Measurements from ENCODE around the gene FKBP10. TPM values are rescaled to one million over a fixed set of nuclear protein-coding genes. Genes with fewer than 3 reads are reported as not detected.

FKBP10 gene
- total RNA-seq, 1 experiment from 2014 or later, result 30.0 TPM

DNA sequence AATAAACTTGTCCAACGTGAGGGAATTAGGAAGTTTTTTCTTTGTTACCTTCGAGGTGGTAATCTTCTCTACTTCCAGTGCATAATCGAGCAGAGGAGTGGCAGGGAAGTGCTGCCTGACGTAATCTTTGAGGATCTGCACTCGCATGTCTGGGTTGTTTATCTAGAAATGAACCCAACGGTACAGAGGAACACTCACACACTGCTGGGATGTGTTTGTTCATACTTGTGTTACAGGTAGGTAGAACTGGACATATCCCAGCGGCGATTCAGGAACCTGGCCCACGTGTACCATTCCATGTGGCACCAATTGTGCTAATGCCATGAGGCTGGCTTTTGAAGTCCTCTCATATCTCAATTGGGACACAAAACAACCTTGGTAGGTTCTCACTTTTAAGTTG lies 56.6 kb downstream of the FKBP10 start:
- intact Hi-C loops (cut with micrococcal nuclease; ENCODE audit: unreplicated experiment), result no loop called here
- POLR2A ChIA-PET (ENCODE audit: low non-redundant PET), result no interaction called here

DNA sequence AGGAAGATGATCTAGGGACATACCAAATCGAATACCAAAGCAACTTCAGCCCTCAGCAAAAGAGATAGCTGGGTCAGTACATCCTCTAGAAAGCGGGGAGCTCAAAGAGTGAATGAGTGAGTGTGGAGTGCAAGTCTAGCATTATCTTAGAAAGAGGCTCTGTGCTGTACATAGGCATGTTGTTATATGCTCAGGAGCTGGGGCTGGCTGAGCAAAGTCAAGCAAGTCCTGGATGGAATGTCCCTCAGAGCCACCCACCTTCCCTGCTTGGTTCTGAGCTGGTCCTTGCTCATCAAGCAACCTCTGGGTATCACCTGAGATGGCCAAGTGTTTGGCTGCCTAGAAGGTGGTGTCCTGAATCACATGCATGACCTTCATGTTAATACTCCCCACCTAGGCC lies 57.3 kb downstream of the FKBP10 start:
- Histone ChIP-seq H3K36me3 (ENCODE audit: insufficient read depth, low read length, poor library complexity, severe bottlenecking) (peaks cover 54% of the 10 kb centered on the region), H3K9me3 (ENCODE audit: low read depth, low read length, poor library complexity, severe bottlenecking) (no peaks in the 10 kb centered on the region), H3K4me3 (ENCODE audit: low read depth, low read length, poor library complexity, severe bottlenecking) (no peak overlapping the region), H3K4me1 (ENCODE audit: insufficient read depth, low read length, poor library complexity, severe bottlenecking) (no peaks in the 10 kb centered on the region), H3K27me3 (replicated peaks; ENCODE audit: insufficient read depth, low read depth, low read length, poor library complexity) (no peaks in the 10 kb centered on the region), H3K27ac (ENCODE audit: low read depth, low read length, poor library complexity, severe bottlenecking) (no peak overlapping the region)
- CTCF ChIA-PET, result no interaction called here
- DNase-seq (ENCODE audit: low spot score), result no peak
- TF ChIP-seq, protein P1, sequence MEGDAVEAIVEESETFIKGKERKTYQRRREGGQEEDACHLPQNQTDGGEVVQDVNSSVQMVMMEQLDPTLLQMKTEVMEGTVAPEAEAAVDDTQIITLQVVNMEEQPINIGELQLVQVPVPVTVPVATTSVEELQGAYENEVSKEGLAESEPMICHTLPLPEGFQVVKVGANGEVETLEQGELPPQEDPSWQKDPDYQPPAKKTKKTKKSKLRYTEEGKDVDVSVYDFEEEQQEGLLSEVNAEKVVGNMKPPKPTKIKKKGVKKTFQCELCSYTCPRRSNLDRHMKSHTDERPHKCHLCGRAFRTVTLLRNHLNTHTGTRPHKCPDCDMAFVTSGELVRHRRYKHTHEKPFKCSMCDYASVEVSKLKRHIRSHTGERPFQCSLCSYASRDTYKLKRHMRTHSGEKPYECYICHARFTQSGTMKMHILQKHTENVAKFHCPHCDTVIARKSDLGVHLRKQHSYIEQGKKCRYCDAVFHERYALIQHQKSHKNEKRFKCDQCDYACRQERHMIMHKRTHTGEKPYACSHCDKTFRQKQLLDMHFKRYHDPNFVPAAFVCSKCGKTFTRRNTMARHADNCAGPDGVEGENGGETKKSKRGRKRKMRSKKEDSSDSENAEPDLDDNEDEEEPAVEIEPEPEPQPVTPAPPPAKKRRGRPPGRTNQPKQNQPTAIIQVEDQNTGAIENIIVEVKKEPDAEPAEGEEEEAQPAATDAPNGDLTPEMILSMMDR (conservative IDR thresholded peaks at IDR 0.05; ENCODE audit: low read depth, low read length), result no peak
- no peak for TF ChIP-seq EZH2 (IDR thresholded peaks at IDR 0.05; ENCODE audit: borderline replicate concordance, low read depth, low read length, poor library complexity, severe bottlenecking)
- intact Hi-C loops (cut with micrococcal nuclease; ENCODE audit: unreplicated experiment), result no loop called here
- POLR2A ChIA-PET (ENCODE audit: low non-redundant PET), result no interaction called here
- BruUV-seq (replicated peaks), result no TSS peak

More for the DNA sequence above, 56.6 kb downstream of the FKBP10 start:
- BruUV-seq (replicated peaks), result no TSS peak
- CTCF ChIA-PET, result no interaction called here
- Histone ChIP-seq H3K27ac (ENCODE audit: low read depth, low read length, poor library complexity, severe bottlenecking) (no peak overlapping the region), H3K9me3 (ENCODE audit: low read depth, low read length, poor library complexity, severe bottlenecking) (no peaks in the 10 kb centered on the region), H3K4me1 (ENCODE audit: insufficient read depth, low read length, poor library complexity, severe bottlenecking) (no peaks in the 10 kb centered on the region), H3K36me3 (ENCODE audit: insufficient read depth, low read length, poor library complexity, severe bottlenecking) (peaks cover 54% of the 10 kb centered on the region), H3K27me3 (replicated peaks; ENCODE audit: insufficient read depth, low read depth, low read length, poor library complexity) (no peaks in the 10 kb centered on the region), H3K4me3 (ENCODE audit: low read depth, low read length, poor library complexity, severe bottlenecking) (no peak overlapping the region)
- no peak for DNase-seq (ENCODE audit: low spot score)
- no peak for TF ChIP-seq EZH2 (IDR thresholded peaks at IDR 0.05; ENCODE audit: borderline replicate concordance, low read depth, low read length, poor library complexity, severe bottlenecking)
- TF ChIP-seq, protein P1 (conservative IDR thresholded peaks at IDR 0.05; ENCODE audit: low read depth, low read length), result no peak

GRCh38 chr17:41870627-41871026 lies 57.8 kb downstream of the FKBP10 start:
- Histone ChIP-seq H3K9me3 (ENCODE audit: low read depth, low read length, poor library complexity, severe bottlenecking) (no peaks in the 10 kb centered on the region), H3K4me3 (ENCODE audit: low read depth, low read length, poor library complexity, severe bottlenecking) (no peak overlapping the region), H3K4me1 (ENCODE audit: insufficient read depth, low read length, poor library complexity, severe bottlenecking) (no peaks in the 10 kb centered on the region), H3K36me3 (ENCODE audit: insufficient read depth, low read length, poor library complexity, severe bottlenecking) (peaks cover 54% of the 10 kb centered on the region), H3K27ac (ENCODE audit: low read depth, low read length, poor library complexity, severe bottlenecking) (no peak overlapping the region), H3K27me3 (replicated peaks; ENCODE audit: insufficient read depth, low read depth, low read length, poor library complexity) (no peaks in the 10 kb centered on the region)
- CTCF ChIA-PET, result no interaction called here
- DNase-seq (ENCODE audit: low spot score), result no peak
- BruUV-seq (replicated peaks), result no TSS peak
- intact Hi-C loops (cut with micrococcal nuclease; ENCODE audit: unreplicated experiment), result no loop called here
- POLR2A ChIA-PET (ENCODE audit: low non-redundant PET), result no interaction called here
- TF ChIP-seq, protein P1 (conservative IDR thresholded peaks at IDR 0.05; ENCODE audit: low read depth, low read length), result no peak
- TF ChIP-seq EZH2 (IDR thresholded peaks at IDR 0.05; ENCODE audit: borderline replicate concordance, low read depth, low read length, poor library complexity, severe bottlenecking), result no peak

All from A673 (cell line).